Measurements from ENCODE around the gene ELFN1.

DNA sequence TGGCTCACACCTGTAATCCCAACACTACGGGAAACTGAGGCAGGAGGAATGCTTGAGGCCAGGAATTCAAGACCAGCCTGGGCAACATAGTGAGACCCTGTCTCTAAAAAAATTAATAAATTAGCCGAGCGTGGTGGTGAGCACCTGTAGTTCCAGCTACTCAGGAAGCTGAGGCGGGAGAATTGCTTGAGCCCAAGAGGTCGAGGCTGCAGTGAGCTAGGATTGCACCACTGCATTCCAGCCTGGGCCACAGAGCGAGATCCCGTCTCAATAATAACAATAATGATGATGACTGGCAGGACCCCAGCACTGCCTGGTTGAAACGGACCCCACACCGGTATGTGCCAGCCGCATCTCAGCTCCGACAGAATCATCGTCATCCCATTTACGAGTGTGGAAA, 93.0 kb downstream of the ELFN1 start:
- no peak for TF ChIP-seq BHLHE40 (IDR thresholded peaks at IDR 0.05; ENCODE audit: borderline replicate concordance)
- TF ChIP-seq FOXM1 (IDR thresholded peaks at IDR 0.05; ENCODE audit: borderline replicate concordance) = no peak
- TF ChIP-seq, protein P1, sequence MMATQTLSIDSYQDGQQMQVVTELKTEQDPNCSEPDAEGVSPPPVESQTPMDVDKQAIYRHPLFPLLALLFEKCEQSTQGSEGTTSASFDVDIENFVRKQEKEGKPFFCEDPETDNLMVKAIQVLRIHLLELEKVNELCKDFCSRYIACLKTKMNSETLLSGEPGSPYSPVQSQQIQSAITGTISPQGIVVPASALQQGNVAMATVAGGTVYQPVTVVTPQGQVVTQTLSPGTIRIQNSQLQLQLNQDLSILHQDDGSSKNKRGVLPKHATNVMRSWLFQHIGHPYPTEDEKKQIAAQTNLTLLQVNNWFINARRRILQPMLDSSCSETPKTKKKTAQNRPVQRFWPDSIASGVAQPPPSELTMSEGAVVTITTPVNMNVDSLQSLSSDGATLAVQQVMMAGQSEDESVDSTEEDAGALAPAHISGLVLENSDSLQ (IDR thresholded peaks at IDR 0.05) = no peak
- TF ChIP-seq ARNT (IDR thresholded peaks at IDR 0.05) = no peak
- no peak for TF ChIP-seq TARDBP (IDR thresholded peaks at IDR 0.05)
- TF ChIP-seq L3MBTL2 (conservative IDR thresholded peaks at IDR 0.05) = no peak
- TF ChIP-seq SUZ12 (IDR thresholded peaks at IDR 0.05) = no peak
- no peak for TF ChIP-seq NFRKB (IDR thresholded peaks at IDR 0.05)
- TF ChIP-seq SP1 (IDR thresholded peaks at IDR 0.05) = no peak
- no peak for TF ChIP-seq ELF4 (IDR thresholded peaks at IDR 0.05)
- no peak for TF ChIP-seq FOXK2 (IDR thresholded peaks at IDR 0.05)
